Endothelial cell of umbilical vein (primary cell): ENCODE results near the gene PTPRD. TPM values are rescaled to one million over a fixed set of nuclear protein-coding genes. Genes with fewer than 3 reads are reported as not detected.

Experiments
- BruUV-seq: library from RNA; stranded (reverse); fragments of 400-500 nt; replicated peaks from 2 replicates; lab custom pipeline; 2021; lab: Mats Ljungman, UMichigan
- CTCF ChIA-PET: fragments of 300-600, 350-600 bp; sonication (Branson Sonifier 250); formaldehyde crosslinking; loops from one replicate; lab custom pipeline; 2021; ENCODE audit warnings: antibody characterized with exemption, inconsistent platforms; lab: Charles Lee
- POLR2A ChIA-PET: fragments of 300-600, 350-600 bp; sonication (Branson Sonifier 250); formaldehyde crosslinking; loops from one replicate; lab custom pipeline; 2021; ENCODE audit warnings: antibody characterized with exemption, inconsistent platforms; lab: Charles Lee
- DNase-seq: peaks from one replicate; pipeline ENCODE4 v3.0.0-alpha.2; 2011; ENCODE audit warnings: low read depth, low spot score
- FAIRE-seq: peaks from 2 replicates; lab custom pipeline; 2011; peaks lifted over from hg19 to GRCh38; lab: Jason Lieb, UNC
- H2AFZ ChIP-seq: 2 replicates; pipeline ENCODE4 v1.6.0; 2012; ENCODE audit warnings: low read depth, low read length, control low read depth, inconsistent platforms
- H3K27ac ChIP-seq: 2 replicates; pipeline ENCODE4 v1.5.1; 2011; ENCODE audit warnings: low read depth, mild to moderate bottlenecking, control low read depth, low read length, moderate library complexity; ENCODE audit not compliant: insufficient read depth
- H3K27me3 ChIP-seq, 2 experiments: 2 replicates each; pipeline versions ENCODE4 v1.6.0 to v1.6.1; 2011; ENCODE audit warnings: low read length in 2 of 2, mixed read lengths in 1 of 2; ENCODE audit not compliant: control insufficient read depth in 2 of 2, insufficient read depth in 2 of 2
- H3K36me3 ChIP-seq, 2 experiments: 2 replicates in 1 of 2; 3 replicates in 1 of 2; pipeline ENCODE4 v1.5.1; 2011; ENCODE audit warnings: low read length in 2 of 2, mild to moderate bottlenecking in 1 of 2, moderate library complexity in 1 of 2; ENCODE audit not compliant: control insufficient read depth in 2 of 2, insufficient read depth in 2 of 2; ENCODE audit errors: extremely low read depth in 1 of 2
- H3K4me1 ChIP-seq: 3 replicates; pipeline ENCODE4 v1.5.1; 2011; ENCODE audit warnings: mild to moderate bottlenecking, low read length; ENCODE audit not compliant: control insufficient read depth, insufficient read depth; ENCODE audit errors: extremely low read depth
- H3K4me2 ChIP-seq: 2 replicates; pipeline ENCODE4 v1.6.1; 2011; ENCODE audit warnings: low read length, control low read depth, mixed read lengths; ENCODE audit not compliant: insufficient read depth
- H3K4me3 ChIP-seq, 3 experiments: fragments of 200-600 bp in 1 of 3; sonication (generic), shearing (Covaris generic) in 1 of 3; replicated peaks in 1 of 3; 2 replicates each; pipeline ENCODE4 v1.5.1; 2011 to 2016; ENCODE audit warnings: control low read depth in 3 of 3, low read length in 3 of 3, mild to moderate bottlenecking in 2 of 3, inconsistent platforms in 1 of 3, low read depth in 1 of 3, moderate library complexity in 1 of 3; ENCODE audit not compliant: insufficient read depth in 1 of 3
- H3K79me2 ChIP-seq: 2 replicates; pipeline ENCODE4 v1.6.0; 2012; ENCODE audit warnings: low read length, inconsistent platforms; ENCODE audit not compliant: control insufficient read depth, insufficient read depth
- H3K9ac ChIP-seq: replicated peaks from 2 replicates; pipeline ENCODE3; 2011; ENCODE audit warnings: low read length, control low read depth; ENCODE audit not compliant: insufficient read depth; ENCODE audit errors: extremely low read depth
- H3K9me1 ChIP-seq: replicated peaks from 3 replicates; pipeline ENCODE4 v1.6.0; 2011; ENCODE audit warnings: mild to moderate bottlenecking, low read length; ENCODE audit not compliant: control insufficient read depth, insufficient read depth; ENCODE audit errors: extremely low read depth
- H3K9me3 ChIP-seq: replicated peaks from 2 replicates; pipeline ENCODE4 v1.5.1; 2012; ENCODE audit warnings: low read length, inconsistent platforms; ENCODE audit not compliant: control insufficient read depth, insufficient read depth
- H4K20me1 ChIP-seq: replicated peaks from 2 replicates; pipeline ENCODE3; 2011; ENCODE audit warnings: mild to moderate bottlenecking, low read length; ENCODE audit not compliant: control insufficient read depth, insufficient read depth; ENCODE audit errors: extremely low read depth
- CTCF ChIP-seq, 2 donors: IDR thresholded peaks; 1 replicate in 1 of 2; 2 replicates in 1 of 2; pipeline ENCODE4 v1.5.1; 2011; ENCODE audit warnings: low read length in 2 of 2, mild to moderate bottlenecking in 2 of 2, moderate library complexity in 2 of 2, control low read depth in 1 of 2, inconsistent platforms in 1 of 2, low read depth in 1 of 2; ENCODE audit not compliant: insufficient read depth in 1 of 2; ENCODE audit errors: extremely low read depth in 1 of 2
- EZH2 ChIP-seq: IDR thresholded peaks from 2 replicates; pipeline ENCODE4 v1.6.1; 2012; ENCODE audit warnings: borderline replicate concordance, low read depth, mild to moderate bottlenecking, moderate library complexity, low read length, inconsistent platforms; ENCODE audit not compliant: severe bottlenecking
- FOS ChIP-seq: IDR thresholded peaks from 2 replicates; pipeline ENCODE4 v1.6.1; 2011; ENCODE audit warnings: mild to moderate bottlenecking, low read length, moderate library complexity, borderline replicate concordance; ENCODE audit not compliant: insufficient read depth
- GATA2 ChIP-seq: IDR thresholded peaks from 2 replicates; pipeline ENCODE4 v1.7.0; 2011; ENCODE audit warnings: low read depth, mild to moderate bottlenecking, moderate library complexity, mixed read lengths, low read length; ENCODE audit not compliant: insufficient read length, insufficient read depth
- JUN ChIP-seq: IDR thresholded peaks from 2 replicates; pipeline ENCODE4 v1.6.1; 2011; ENCODE audit warnings: borderline replicate concordance, low read depth; ENCODE audit not compliant: insufficient read length, insufficient read depth
- MAX ChIP-seq: IDR thresholded peaks from 2 replicates; pipeline ENCODE4 v1.6.1; 2011; ENCODE audit not compliant: insufficient read depth, insufficient read length
- MYC ChIP-seq: IDR thresholded peaks from one replicate; pipeline ENCODE4 v1.6.1; 2011; ENCODE audit warnings: mild to moderate bottlenecking, low read depth, low read length
- POLR2A ChIP-seq: IDR thresholded peaks from 2 replicates; pipeline ENCODE4 v1.6.1; 2012; ENCODE audit warnings: low read depth, mild to moderate bottlenecking, control low read depth, low read length
- POLR2AphosphoS5 ChIP-seq: IDR thresholded peaks from 2 replicates; pipeline ENCODE4 v1.6.1; 2012; ENCODE audit warnings: low read depth, mild to moderate bottlenecking, control low read depth, low read length, moderate library complexity; ENCODE audit not compliant: insufficient read depth
- dilution Hi-C: fragments of 300-500 bp; cut with MboI; formaldehyde crosslinking; loops from one replicate; pipeline ENCODE4 v1.15.0; 2019; ENCODE audit warnings: low sequenced_read_pairs; ENCODE audit not compliant: extremely low pct_ligation_motif_present
- intact Hi-C: fragments of 100-400 bp; cut with micrococcal nuclease; formaldehyde crosslinking; loops from one replicate; pipeline ENCODE4 v1.10.0; 2022
- polyA plus RNA-seq, 4 experiments: library from polyadenylated mRNA; depleted of rRNA in 3 of 4; stranded (reverse) in 3 of 4; unstranded in 1 of 4; fragments of >200 nt; gene quantifications; 2 replicates each; pipeline versions ENCODE4 v1.2.1 to v1.2.3, GENCODE V29; 2011 to 2012; ENCODE audit warnings: missing spikeins in 1 of 4
- total RNA-seq: library from RNA; stranded (reverse); gene quantifications from 2 replicates; pipeline ENCODE4 v1.2.3, GENCODE V29; 2021

Gene PTPRD
- total and polyA plus RNA-seq, 2 donors (not counting 3 experiments of a cell fraction or from before 2014, with no cell fraction given): 5.5 to 5.7 TPM

- Histone ChIP-seq H3K27me3 (no peaks in the 10 kb centered on the region), H3K27ac (no peak overlapping the region), H3K4me2 (no peak overlapping the region), H3K36me3 (no peaks in the 10 kb centered on the region), H4K20me1 (no peaks in the 10 kb centered on the region), H3K79me2 (no peaks in the 10 kb centered on the region), H2AFZ (no peak overlapping the region), H3K4me1 (no peaks in the 10 kb centered on the region), H3K4me3 (no peak overlapping the region), H3K9me3 (no peaks in the 10 kb centered on the region), H3K9ac (no peak overlapping the region), H3K9me1 (no peaks in the 10 kb centered on the region)
- no peak for TF ChIP-seq GATA2
- intact Hi-C loops: no loop called here
- FAIRE-seq: no peak
- ChIA-PET CTCF (no interaction called here), POLR2A (no interaction called here)
- dilution Hi-C loops: no loop called here
- DNase-seq: no peak
- no TSS peak for BruUV-seq
These were observed 1202.1 kb downstream of the PTPRD start for GRCh38 chr9:9410736-9411135.

- H3K4me2 ChIP-seq: no peak overlapping the region
- no TSS peak for BruUV-seq
- H2AFZ ChIP-seq: no peak overlapping the region
- intact Hi-C loops (no loop called here), dilution Hi-C loops (no loop called here)
- no peaks in the 10 kb centered on the region for H3K9me1 ChIP-seq
- no peaks in the 10 kb centered on the region for H3K4me1 ChIP-seq
- FAIRE-seq (no peak), DNase-seq (no peak)
- no peak overlapping the region for H3K9ac ChIP-seq
- no peaks in the 10 kb centered on the region for H3K79me2 ChIP-seq
- ChIA-PET CTCF (no interaction called here), POLR2A (no interaction called here)
- H3K9me3 ChIP-seq: no peaks in the 10 kb centered on the region
- no peak overlapping the region for H3K27ac ChIP-seq
- H3K27me3 ChIP-seq: no peaks in the 10 kb centered on the region
- TF ChIP-seq JUN (no peak), POLR2AphosphoS5 (no peak), MYC (no peak), POLR2A (no peak), GATA2 (no peak), FOS (no peak), MAX (no peak), EZH2 (no peak), CTCF (IDR thresholded peaks at IDR 0.05; ENCODE audit: extremely low read depth in 1 of 2, insufficient read depth in 1 of 2, low read depth in 1 of 2, low read length in 2 of 2) (no peak)
- H3K36me3 ChIP-seq: no peaks in the 10 kb centered on the region
- no peak overlapping the region for H3K4me3 ChIP-seq
- H4K20me1 ChIP-seq: no peaks in the 10 kb centered on the region
These were observed 1212.8 kb downstream of the PTPRD start for GRCh38 chr9:9399982-9400381.
